ENCODE data around the gene DNAJC28. TPM values are rescaled to one million over a fixed set of nuclear protein-coding genes. Genes with fewer than 3 reads are reported as not detected.

Gene DNAJC28
- total and polyA plus RNA-seq, 4 donors, result 0.74 to 1.6 (median 1.3) TPM

GRCh38 chr21:33522297-33522952 lies 30.9 kb upstream of the DNAJC28 start:
- no peak overlapping the region for H3K4me3 ChIP-seq
- TF ChIP-seq CTCF (IDR thresholded peaks at IDR 0.05; ENCODE audit: control extremely low read depth, extremely low read depth), result no peak
- no peak overlapping the region for H3K9ac ChIP-seq (ENCODE audit: insufficient read depth in 1 of 2, low read length in 2 of 2)
- peaks cover 17 to 36% (median 20%) of the 10 kb centered on the region in 4 donors for H3K36me3 ChIP-seq (ENCODE audit: control insufficient read depth in 4 of 4, insufficient read depth in 4 of 4, low read length in 4 of 4)
- no peak overlapping the region for H3K27ac ChIP-seq (ENCODE audit: low read depth in 1 of 2, low read length in 1 of 2)
- H3K4me1 ChIP-seq (ENCODE audit: control insufficient read depth in 5 of 5, insufficient read depth in 5 of 5, low read length in 5 of 5), result no peaks in the 10 kb centered on the region
- ATAC-seq (ENCODE audit: insufficient read depth, low FRiP score) (no peak), DNase-seq (no peak)
- H3K27me3 ChIP-seq (ENCODE audit: control insufficient read depth in 3 of 3, insufficient read depth in 3 of 3, low read length in 2 of 3), result no peaks in the 10 kb centered on the region
- 89 to 91% methylated on average over 5 of the region's 5 CpGs for WGBS, 2 donors
- H3K9me3 ChIP-seq (ENCODE audit: control insufficient read depth in 4 of 4, insufficient read depth in 3 of 4, low read length in 3 of 4), result no peaks in the 10 kb centered on the region

GRCh38 chr21:33518899-33519298 lies 27.4 kb upstream of the DNAJC28 start:
- Histone ChIP-seq H3K9ac (ENCODE audit: insufficient read depth in 1 of 2, low read length in 2 of 2) (no peak overlapping the region), H3K27ac (ENCODE audit: low read depth in 1 of 2, low read length in 1 of 2) (no peak overlapping the region), H3K4me3 (no peak overlapping the region), H3K4me1 (ENCODE audit: control insufficient read depth in 5 of 5, insufficient read depth in 5 of 5, low read length in 5 of 5) (peaks cover 0 to 7% (median 0%) of the 10 kb centered on the region in 5 donors), H3K36me3 (ENCODE audit: control insufficient read depth in 4 of 4, insufficient read depth in 4 of 4, low read length in 4 of 4) (peaks cover 18 to 40% (median 23%) of the 10 kb centered on the region in 4 donors), H3K9me3 (ENCODE audit: control insufficient read depth in 4 of 4, insufficient read depth in 3 of 4, low read length in 3 of 4) (no peaks in the 10 kb centered on the region), H3K27me3 (ENCODE audit: control insufficient read depth in 3 of 3, insufficient read depth in 3 of 3, low read length in 2 of 3) (no peaks in the 10 kb centered on the region)
- TF ChIP-seq CTCF (IDR thresholded peaks at IDR 0.05; ENCODE audit: control extremely low read depth, extremely low read depth), result no peak
- 89 to 95% methylated on average over 4 of the region's 4 CpGs for WGBS, 2 donors
- ATAC-seq (ENCODE audit: insufficient read depth, low FRiP score), result no peak
- DNase-seq, result no peak

GRCh38 chr21:33514229-33514628 lies 22.7 kb upstream of the DNAJC28 start:
- Histone ChIP-seq H3K9ac (ENCODE audit: insufficient read depth in 1 of 2, low read length in 2 of 2) (peak overlapping the region in 1 of 2 donors; percentile 56), H3K36me3 (ENCODE audit: control insufficient read depth in 4 of 4, insufficient read depth in 4 of 4, low read length in 4 of 4) (peaks cover 19 to 45% (median 31%) of the 10 kb centered on the region in 4 donors), H3K27me3 (ENCODE audit: control insufficient read depth in 3 of 3, insufficient read depth in 3 of 3, low read length in 2 of 3) (no peaks in the 10 kb centered on the region), H3K4me1 (ENCODE audit: control insufficient read depth in 5 of 5, insufficient read depth in 5 of 5, low read length in 5 of 5) (peaks cover 0 to 8% (median 0%) of the 10 kb centered on the region in 5 donors), H3K4me3 (no peak overlapping the region), H3K27ac (ENCODE audit: low read depth in 1 of 2, low read length in 1 of 2) (no peak overlapping the region), H3K9me3 (ENCODE audit: control insufficient read depth in 4 of 4, insufficient read depth in 3 of 4, low read length in 3 of 4) (no peaks in the 10 kb centered on the region)
- 81 to 83% methylated on average over 2 of the region's 2 CpGs for WGBS, 2 donors
- ATAC-seq (ENCODE audit: insufficient read depth, low FRiP score) (no peak), DNase-seq (peak in 2 of 3 donors; percentile 62 to 84)
- no peak for TF ChIP-seq CTCF (IDR thresholded peaks at IDR 0.05; ENCODE audit: control extremely low read depth, extremely low read depth)
